IMR-90 (cell line): ENCODE results near the gene PLD3. TPM values are rescaled to one million over a fixed set of nuclear protein-coding genes. Genes with fewer than 3 reads are reported as not detected.

ENCODE experiments used
- ATAC-seq: fragments of 200-7000 bp; cut with Tn5 transposase; 2 replicates; pipeline ENCODE4 v1.9.1; 2020; ENCODE audit warnings: low read depth, mild to moderate bottlenecking, moderate library complexity
- BruUV-seq: library from RNA; stranded (reverse); fragments of 400-500 nt; replicated peaks from 2 replicates; lab custom pipeline; 2021; lab: Mats Ljungman, UMichigan
- CTCF ChIA-PET: fragments of 300-600 bp; formaldehyde crosslinking; extraction: SDS; loops from one replicate; lab custom pipeline; 2021; ENCODE audit warnings: antibody characterized with exemption; lab: Yijun Ruan, JAX
- POLR2A ChIA-PET: fragments of 300-600 bp; sonication (Branson Sonifier 250); formaldehyde crosslinking; loops from one replicate; lab custom pipeline; 2022; ENCODE audit warnings: antibody characterized with exemption; ENCODE audit not compliant: unreplicated experiment; lab: Charles Lee
- DNase-seq: peaks from one replicate; pipeline ENCODE4 v3.0.0; 2013
- H2AFZ ChIP-seq: replicated peaks from 2 replicates; pipeline ENCODE3; 2013; ENCODE audit warnings: low read length, mild to moderate bottlenecking; ENCODE audit not compliant: poor library complexity
- H2AK5ac ChIP-seq: 2 replicates; pipeline ENCODE4 v1.6.1; 2013; ENCODE audit warnings: low read depth, low read length, inconsistent platforms
- H2AK9ac ChIP-seq: replicated peaks from 2 replicates; pipeline ENCODE3; 2013; ENCODE audit warnings: mild to moderate bottlenecking, low read depth, low read length, moderate library complexity; ENCODE audit not compliant: poor library complexity
- H2BK120ac ChIP-seq: 2 replicates; pipeline ENCODE4 v1.6.1; 2013; ENCODE audit warnings: low read depth, low read length, inconsistent platforms
- H2BK15ac ChIP-seq: 3 replicates; pipeline ENCODE4 v1.6.1; 2013; ENCODE audit warnings: low read depth, low read length, inconsistent platforms
- H2BK20ac ChIP-seq: 2 replicates; pipeline ENCODE4 v1.6.1; 2013; ENCODE audit warnings: low read depth, mild to moderate bottlenecking, inconsistent platforms, low read length, moderate library complexity
- H2BK5ac ChIP-seq: 2 replicates; pipeline ENCODE4 v1.6.1; 2013; ENCODE audit warnings: mild to moderate bottlenecking, low read depth, low read length, inconsistent platforms; ENCODE audit not compliant: poor library complexity, severe bottlenecking
- H3K14ac ChIP-seq: replicated peaks from 2 replicates; pipeline ENCODE4 v1.6.1; 2013; ENCODE audit warnings: low read depth, low read length, inconsistent platforms
- H3K18ac ChIP-seq: 2 replicates; pipeline ENCODE4 v1.6.1; 2013; ENCODE audit warnings: low read depth, low read length, control low read depth
- H3K23ac ChIP-seq: 2 replicates; pipeline ENCODE4 v1.6.1; 2013; ENCODE audit warnings: low read depth, low read length, inconsistent platforms
- H3K27ac ChIP-seq: 2 replicates; pipeline ENCODE4 v1.5.1; 2013; ENCODE audit warnings: mild to moderate bottlenecking, control low read depth, low read length; ENCODE audit not compliant: insufficient read depth
- H3K27me3 ChIP-seq: 2 replicates; pipeline ENCODE4 v1.6.1; 2013; ENCODE audit warnings: low read length; ENCODE audit not compliant: control insufficient read depth, insufficient read depth
- H3K36me3 ChIP-seq: 2 replicates; pipeline ENCODE4 v1.6.1; 2013; ENCODE audit warnings: low read length, mixed read lengths; ENCODE audit not compliant: control insufficient read depth, insufficient read depth
- H3K4ac ChIP-seq: 2 replicates; pipeline ENCODE4 v1.6.1; 2013; ENCODE audit warnings: low read depth, low read length, inconsistent platforms
- H3K4me1 ChIP-seq: 2 replicates; pipeline ENCODE4 v1.6.1; 2013; ENCODE audit warnings: low read length, mixed read lengths; ENCODE audit not compliant: control insufficient read depth, insufficient read depth
- H3K4me2 ChIP-seq: 2 replicates; pipeline ENCODE4 v1.6.1; 2013; ENCODE audit warnings: low read depth, mild to moderate bottlenecking, control low read depth, low read length, moderate library complexity
- H3K4me3 ChIP-seq: 2 replicates; pipeline ENCODE4 v1.5.1; 2013; ENCODE audit warnings: low read depth, mild to moderate bottlenecking, control low read depth, low read length, moderate library complexity; ENCODE audit not compliant: insufficient read depth
- H3K56ac ChIP-seq: 2 replicates; pipeline ENCODE4 v1.6.1; 2013; ENCODE audit warnings: low read length, inconsistent platforms; ENCODE audit not compliant: insufficient read depth; ENCODE audit errors: extremely low read depth
- H3K79me1 ChIP-seq, 2 experiments: 2 replicates each; pipeline ENCODE4 v1.6.1; 2013; ENCODE audit warnings: low read length in 2 of 2, inconsistent platforms in 1 of 2, low read depth in 1 of 2
- H3K9ac ChIP-seq: 2 replicates; pipeline ENCODE4 v1.6.1; 2013; ENCODE audit warnings: low read depth, low read length, control low read depth
- H3K9me1 ChIP-seq: 2 replicates; pipeline ENCODE4 v1.6.1; 2013; ENCODE audit warnings: low read length, inconsistent platforms; ENCODE audit not compliant: insufficient read depth
- H3K9me3 ChIP-seq: 2 replicates; pipeline ENCODE4 v1.6.1; 2013; ENCODE audit warnings: low read length; ENCODE audit not compliant: control insufficient read depth, insufficient read depth
- H4K20me1 ChIP-seq: 2 replicates; pipeline ENCODE4 v1.6.1; 2013; ENCODE audit warnings: low read length, inconsistent platforms; ENCODE audit not compliant: insufficient read depth
- H4K5ac ChIP-seq: 2 replicates; pipeline ENCODE4 v1.6.1; 2013; ENCODE audit warnings: mild to moderate bottlenecking, low read depth, low read length, control low read depth
- H4K8ac ChIP-seq, 2 experiments: 2 replicates each; pipeline ENCODE4 v1.6.1; 2013; ENCODE audit warnings: low read depth in 2 of 2, low read length in 2 of 2, control low read depth in 1 of 2, inconsistent platforms in 1 of 2
- H4K91ac ChIP-seq: 2 replicates; pipeline ENCODE4 v1.6.1; 2013; ENCODE audit warnings: low read depth, low read length, inconsistent platforms; ENCODE audit not compliant: insufficient read depth
- BHLHE40 ChIP-seq: fragments of 150-350 bp; IDR thresholded peaks from 2 replicates; pipeline ENCODE4 v1.6.1; 2016; ENCODE audit warnings: mild to moderate bottlenecking, low read depth, low read length
- CEBPB ChIP-seq: IDR thresholded peaks from 2 replicates; pipeline ENCODE4 v1.6.1; 2012; ENCODE audit warnings: low read depth, low read length, improper control_type of control experiment
- CHD1 ChIP-seq: IDR thresholded peaks from 2 replicates; pipeline ENCODE4 v1.6.1; 2012; ENCODE audit warnings: low read depth, low read length, improper control_type of control experiment
- FOS ChIP-seq: fragments of 150-350 bp; IDR thresholded peaks from 2 replicates; pipeline ENCODE4 v1.6.1; 2016; ENCODE audit warnings: low read depth, low read length
- MAFK ChIP-seq: IDR thresholded peaks from 2 replicates; pipeline ENCODE4 v1.6.1; 2012; ENCODE audit warnings: low read depth, low read length, improper control_type of control experiment
- MAZ ChIP-seq: IDR thresholded peaks from 2 replicates; pipeline ENCODE4 v1.6.1; 2012; ENCODE audit warnings: low read depth, mild to moderate bottlenecking, low read length, improper control_type of control experiment, moderate library complexity, borderline replicate concordance
- MXI1 ChIP-seq: IDR thresholded peaks from 2 replicates; pipeline ENCODE4 v1.6.1; 2012; ENCODE audit warnings: low read depth, mild to moderate bottlenecking, low read length, moderate library complexity, borderline replicate concordance
- NFE2L2 ChIP-seq: fragments of 150-350 bp; IDR thresholded peaks from 2 replicates; pipeline ENCODE4 v1.6.1; 2016; ENCODE audit warnings: low read depth, mild to moderate bottlenecking, low read length
- POLR2A ChIP-seq: IDR thresholded peaks from 2 replicates; pipeline ENCODE4 v1.6.1; 2012; ENCODE audit warnings: mild to moderate bottlenecking, low read depth, low read length
- RAD21 ChIP-seq: IDR thresholded peaks from 2 replicates; pipeline ENCODE4 v1.6.1; 2012; ENCODE audit warnings: low read length, improper control_type of control experiment
- RCOR1 ChIP-seq: IDR thresholded peaks from 2 replicates; pipeline ENCODE4 v1.6.1; 2012; ENCODE audit warnings: mild to moderate bottlenecking, low read length, improper control_type of control experiment; ENCODE audit not compliant: insufficient replicate concordance
- RFX5 ChIP-seq: IDR thresholded peaks from 2 replicates; pipeline ENCODE4 v1.8.0; 2012; ENCODE audit warnings: low read depth, mild to moderate bottlenecking, low read length, moderate library complexity
- SMC3 ChIP-seq: fragments of 150-350 bp; IDR thresholded peaks from 2 replicates; pipeline ENCODE4 v1.6.1; 2016; ENCODE audit warnings: low read depth, mild to moderate bottlenecking, antibody characterized with exemption, low read length, moderate library complexity
- WGBS, 2 experiments: methylation state at CpG; one replicate each; pipeline versions ENCODE4 v1.1.5 to v1.1.7; 2013; ENCODE audit warnings: missing lambda C conversion rate in 2 of 2; ENCODE audit not compliant: insufficient read length in 1 of 2; ENCODE audit errors: extremely low coverage in 2 of 2; 5-methylcytosine and 5-hydroxymethylcytosine counted together
- dilution Hi-C: fragments of 300-500 bp; cut with HindIII; formaldehyde crosslinking; loops from one replicate; pipeline ENCODE4 v1.14.3; 2018; ENCODE audit warnings: low sequenced_read_pairs; ENCODE audit not compliant: unreplicated experiment
- in situ Hi-C: fragments of 300-500 bp; cut with MboI; formaldehyde crosslinking; loops from 3 replicates; pipeline ENCODE4 v1.14.3; 2019; ENCODE audit warnings: low sequenced_read_pairs, inconsistent platforms, mixed read lengths
- intact Hi-C: fragments of 100-400 bp; cut with micrococcal nuclease; formaldehyde crosslinking; loops from 2 replicates; pipeline ENCODE4 v1.10.0; 2022
- polyA plus RNA-seq, 3 experiments: library from polyadenylated mRNA; depleted of rRNA; stranded (reverse); fragments of >200 nt; gene quantifications; 2 replicates each; pipeline ENCODE4 v1.2.3, GENCODE V29; 2012; ENCODE audit warnings: low replicate concordance in 1 of 3
- total RNA-seq: library from RNA; depleted of rRNA; stranded (reverse); fragments of >200 nt; gene quantifications from 2 replicates; pipeline ENCODE4 v1.2.3, GENCODE V29; 2012
- TF ChIP-seq, protein P1 (sequence below): fragments of 150-350 bp; IDR thresholded peaks from 2 replicates; pipeline ENCODE4 v1.6.1; 2016; ENCODE audit warnings: low read depth, mild to moderate bottlenecking, low read length, moderate library complexity, borderline replicate concordance
- TF ChIP-seq, protein P2 (sequence below): conservative IDR thresholded peaks from 2 replicates; pipeline ENCODE4 v1.5.1; 2012; ENCODE audit warnings: mild to moderate bottlenecking, low read depth, low read length, improper control_type of control experiment

The PLD3 gene
- total and polyA plus RNA-seq, 2 of the 4 experiments (the other 2 are of a cell fraction) = 117 to 665 TPM

DNA sequence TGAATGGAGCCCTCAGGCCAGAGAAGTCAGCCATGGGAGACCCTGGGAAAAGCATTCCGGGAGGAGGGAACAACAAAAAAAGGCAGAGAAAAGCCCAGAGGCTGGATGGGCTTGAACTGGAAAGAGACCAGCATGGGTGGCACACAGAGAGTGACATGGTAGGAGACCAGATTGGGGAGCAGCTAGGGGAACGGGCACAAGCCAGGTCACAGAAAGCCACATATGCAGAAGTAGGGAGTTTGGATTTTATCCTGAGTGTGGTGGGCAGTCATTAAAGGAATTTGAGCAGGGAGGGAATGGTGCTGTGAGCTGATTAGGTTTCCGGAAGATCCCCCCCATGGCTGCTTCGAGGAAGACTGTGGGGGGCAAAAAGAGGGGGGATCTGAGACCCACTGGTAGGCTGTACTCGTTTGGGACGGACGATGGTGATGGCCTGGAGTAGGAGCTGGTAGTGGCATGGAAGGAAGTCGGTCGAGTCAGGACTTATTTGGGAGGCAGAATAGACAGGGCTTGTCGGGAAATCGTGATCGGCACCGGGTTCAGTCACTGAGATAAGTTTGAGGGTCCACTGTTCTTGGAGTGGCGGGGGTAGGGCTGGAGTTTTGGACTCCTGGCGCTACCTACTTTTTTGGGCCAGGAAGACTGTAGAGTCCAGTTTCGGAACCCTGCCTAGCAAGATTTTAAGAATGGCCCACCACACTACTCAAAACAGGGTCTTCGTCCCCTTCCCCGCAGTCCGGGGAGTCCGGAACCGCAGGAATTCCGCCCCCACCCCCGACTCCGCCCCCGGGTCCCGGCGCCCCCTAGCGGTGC is 76.3 kb downstream of the PLD3 start:
- POLR2A ChIA-PET = no interaction called here
- Histone ChIP-seq H2AK9ac (peak overlapping the region; percentile 97), H2AK5ac (peak overlapping the region; percentile 98), H2AFZ (peak overlapping the region; percentile 89), H3K14ac (peak overlapping the region; percentile 97), H3K18ac (peak overlapping the region; percentile 89), H3K9me3 (no peaks in the 10 kb centered on the region), H3K36me3 (peaks cover 12% of the 10 kb centered on the region), H3K27ac (peak overlapping the region; percentile 98), H4K20me1 (peaks cover 10% of the 10 kb centered on the region), H3K79me1 (peaks cover 6 to 33% of the 10 kb centered on the region in 2 experiments; a peak in 2 of 4 replicates), H3K27me3 (no peaks in the 10 kb centered on the region), H2BK5ac (peak overlapping the region; percentile 89), H3K4me3 (peak overlapping the region; percentile 71), H3K9ac (peak overlapping the region; percentile 98), H2BK15ac (peak overlapping the region; percentile 69), H3K4me2 (peak overlapping the region; percentile 93), H3K56ac (peak overlapping the region; percentile 100), H2BK20ac (peak overlapping the region; percentile 23; the same call in 1 of the 2 replicates), H3K23ac (peak overlapping the region; percentile 97), H2BK120ac (peak overlapping the region; percentile 76), H4K5ac (peak overlapping the region; percentile 81), H3K4me1 (peaks cover 2% of the 10 kb centered on the region; the same call in 1 of the 2 replicates), H4K8ac (peak overlapping the region; percentile 86 to 100), H4K91ac (peak overlapping the region; percentile 95), H3K9me1 (no peaks in the 10 kb centered on the region), H3K4ac (peak overlapping the region; percentile 96)
- in situ Hi-C loops = no loop called here
- no peak for ATAC-seq
- 0% methylated on average over 7 of the region's 28 CpGs; no CpG with 5 or more reads in 1 of the 2 experiments for WGBS, 2 experiments
- peak; percentile 13 for DNase-seq
- dilution Hi-C loops = no loop called here
- CTCF ChIA-PET = interaction anchor here (0.7 to 0.9 kb wide), 3 partner anchors 12 to 41 kb away, joined by 3 read pairs; partner anchors contain the start of gene BLVRB
- TSS peak; percentile 83 for BruUV-seq
- intact Hi-C loops = loop anchor here (1.0 to 10.0 kb wide), 3 partner anchors 18 to 222 kb away; no protein-coding TSS in a partner anchor
- TF ChIP-seq CHD1 (no peak), MAFK (no peak), RFX5 (no peak), BHLHE40 (no peak), RCOR1 (no peak), MAZ (no peak; the same call in 1 of the 2 replicates), CEBPB (no peak), SMC3 (no peak), NFE2L2 (no peak), POLR2A (no peak; the same call in 1 of the 2 replicates), MXI1 (no peak), FOS (no peak), RAD21 (no peak)
- TF ChIP-seq, protein P1, sequence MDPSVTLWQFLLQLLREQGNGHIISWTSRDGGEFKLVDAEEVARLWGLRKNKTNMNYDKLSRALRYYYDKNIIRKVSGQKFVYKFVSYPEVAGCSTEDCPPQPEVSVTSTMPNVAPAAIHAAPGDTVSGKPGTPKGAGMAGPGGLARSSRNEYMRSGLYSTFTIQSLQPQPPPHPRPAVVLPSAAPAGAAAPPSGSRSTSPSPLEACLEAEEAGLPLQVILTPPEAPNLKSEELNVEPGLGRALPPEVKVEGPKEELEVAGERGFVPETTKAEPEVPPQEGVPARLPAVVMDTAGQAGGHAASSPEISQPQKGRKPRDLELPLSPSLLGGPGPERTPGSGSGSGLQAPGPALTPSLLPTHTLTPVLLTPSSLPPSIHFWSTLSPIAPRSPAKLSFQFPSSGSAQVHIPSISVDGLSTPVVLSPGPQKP = no peak
- TF ChIP-seq, protein P2, sequence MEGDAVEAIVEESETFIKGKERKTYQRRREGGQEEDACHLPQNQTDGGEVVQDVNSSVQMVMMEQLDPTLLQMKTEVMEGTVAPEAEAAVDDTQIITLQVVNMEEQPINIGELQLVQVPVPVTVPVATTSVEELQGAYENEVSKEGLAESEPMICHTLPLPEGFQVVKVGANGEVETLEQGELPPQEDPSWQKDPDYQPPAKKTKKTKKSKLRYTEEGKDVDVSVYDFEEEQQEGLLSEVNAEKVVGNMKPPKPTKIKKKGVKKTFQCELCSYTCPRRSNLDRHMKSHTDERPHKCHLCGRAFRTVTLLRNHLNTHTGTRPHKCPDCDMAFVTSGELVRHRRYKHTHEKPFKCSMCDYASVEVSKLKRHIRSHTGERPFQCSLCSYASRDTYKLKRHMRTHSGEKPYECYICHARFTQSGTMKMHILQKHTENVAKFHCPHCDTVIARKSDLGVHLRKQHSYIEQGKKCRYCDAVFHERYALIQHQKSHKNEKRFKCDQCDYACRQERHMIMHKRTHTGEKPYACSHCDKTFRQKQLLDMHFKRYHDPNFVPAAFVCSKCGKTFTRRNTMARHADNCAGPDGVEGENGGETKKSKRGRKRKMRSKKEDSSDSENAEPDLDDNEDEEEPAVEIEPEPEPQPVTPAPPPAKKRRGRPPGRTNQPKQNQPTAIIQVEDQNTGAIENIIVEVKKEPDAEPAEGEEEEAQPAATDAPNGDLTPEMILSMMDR = no peak
